AG10803 (cell line): ENCODE results near the gene AREG.

ENCODE experiments used
- DNase-seq: peaks from one replicate; pipeline ENCODE4 v3.0.0; 2010; ENCODE audit warnings: low read depth
- H3K4me3 ChIP-seq: 2 replicates; pipeline ENCODE4 v1.5.1; 2011; ENCODE audit warnings: mild to moderate bottlenecking, low read length, control low read depth
- CTCF ChIP-seq: conservative IDR thresholded peaks from 2 replicates; pipeline ENCODE4 v1.5.1; 2011; ENCODE audit warnings: mild to moderate bottlenecking, low read length, control low read depth, inconsistent platforms

AREG gene

GRCh38 chr4:74453037-74453635 lies 8.2 kb downstream of the AREG start:
- DNase-seq = no peak
- no peak overlapping the region for H3K4me3 ChIP-seq
- no peak for TF ChIP-seq CTCF

GRCh38 chr4:74453829-74454742 lies 9.2 kb downstream of the AREG start:
- no peak for DNase-seq
- TF ChIP-seq CTCF = no peak
- no peak overlapping the region for H3K4me3 ChIP-seq

GRCh38 chr4:74455361-74456055 lies 10.6 kb downstream of the AREG start:
- H3K4me3 ChIP-seq = no peak overlapping the region
- no peak for TF ChIP-seq CTCF
- DNase-seq = no peak

- no peak for TF ChIP-seq CTCF
- DNase-seq = no peak
- no peak overlapping the region for H3K4me3 ChIP-seq
Measured at GRCh38 chr4:74456056-74456744, 11.3 kb downstream of the AREG start.

GRCh38 chr4:74456849-74457395 lies 12.0 kb downstream of the AREG start:
- H3K4me3 ChIP-seq = no peak overlapping the region
- no peak for TF ChIP-seq CTCF
- no peak for DNase-seq

- no peak for DNase-seq
- no peak for TF ChIP-seq CTCF
- no peak overlapping the region for H3K4me3 ChIP-seq
Measured at GRCh38 chr4:74460833-74461232, 15.9 kb downstream of the AREG start.
